IPS-NIHi11 (cell line): Measurements from ENCODE around the gene RAI1.
"Not testable (repeated sequence)": the region's sequence is repeated elsewhere in the genome, so short reads cannot be mapped to it uniquely, and the experiment has no call there.

ENCODE experiments used
- DNase-seq: peaks from one replicate; pipeline ENCODE4 v3.0.0; 2012; ENCODE audit warnings: mixed read lengths, low spot score

Gene RAI1

GRCh38 chr17:17681744-17682292, 560 bp downstream of the RAI1 start:
- DNase-seq, result no peak

- no peak for DNase-seq
Measured at GRCh38 chr17:17682293-17682736, 1.1 kb downstream of the RAI1 start.

GRCh38 chr17:17682737-17683680, 1.8 kb downstream of the RAI1 start:
- peak; percentile 66 for DNase-seq

GRCh38 chr17:17683710-17684365, 2.6 kb downstream of the RAI1 start:
- DNase-seq, result no peak

GRCh38 chr17:17684906-17685774, 3.9 kb downstream of the RAI1 start:
- no peak for DNase-seq

GRCh38 chr17:17685775-17686291, 4.6 kb downstream of the RAI1 start:
- no peak for DNase-seq

- no peak for DNase-seq
Measured at GRCh38 chr17:17689312-17689711, 8.1 kb downstream of the RAI1 start.

- not testable (repeated sequence) for DNase-seq
Measured at GRCh38 chr17:17690233-17690632, 9.0 kb downstream of the RAI1 start.

GRCh38 chr17:17691468-17692263, 10.4 kb downstream of the RAI1 start:
- DNase-seq, result no peak

GRCh38 chr17:17692353-17693252, 11.3 kb downstream of the RAI1 start:
- DNase-seq, result no peak

- DNase-seq, result no peak
Measured at GRCh38 chr17:17693253-17694168, 12.3 kb downstream of the RAI1 start.

- peak; percentile 84 for DNase-seq
Measured at GRCh38 chr17:17694169-17695081, 13.2 kb downstream of the RAI1 start.

GRCh38 chr17:17696085-17696484, 14.8 kb downstream of the RAI1 start:
- DNase-seq, result no peak

GRCh38 chr17:17696882-17697633, 15.8 kb downstream of the RAI1 start:
- DNase-seq, result no peak

GRCh38 chr17:17698371-17698770, 17.1 kb downstream of the RAI1 start:
- DNase-seq, result no peak

GRCh38 chr17:17698869-17699351, 17.7 kb downstream of the RAI1 start:
- DNase-seq, result no peak

GRCh38 chr17:17699491-17699890, 18.2 kb downstream of the RAI1 start:
- no peak for DNase-seq
